ENCODE results near the gene SGCB.

Gene SGCB

DNA sequence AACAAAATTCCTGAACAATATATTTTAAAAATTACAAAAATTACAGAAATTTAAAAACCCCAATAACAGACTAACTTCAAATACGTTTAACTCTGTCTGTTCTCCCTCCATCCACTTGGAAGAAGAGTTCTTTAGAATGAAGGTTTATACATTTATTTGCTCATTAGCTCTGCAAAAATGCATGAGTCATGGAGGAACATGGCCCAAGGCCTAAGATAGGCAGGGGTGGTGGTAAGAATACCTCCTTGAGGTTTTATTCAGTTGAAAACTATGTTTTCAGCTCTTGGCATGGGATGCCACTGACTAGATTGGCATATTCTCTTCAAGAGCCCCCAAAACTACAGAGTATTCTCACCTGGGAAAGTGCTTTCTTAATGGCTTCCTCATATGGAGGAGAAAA is 9.1 kb downstream of the SGCB start:
- no peak for FAIRE-seq

DNA sequence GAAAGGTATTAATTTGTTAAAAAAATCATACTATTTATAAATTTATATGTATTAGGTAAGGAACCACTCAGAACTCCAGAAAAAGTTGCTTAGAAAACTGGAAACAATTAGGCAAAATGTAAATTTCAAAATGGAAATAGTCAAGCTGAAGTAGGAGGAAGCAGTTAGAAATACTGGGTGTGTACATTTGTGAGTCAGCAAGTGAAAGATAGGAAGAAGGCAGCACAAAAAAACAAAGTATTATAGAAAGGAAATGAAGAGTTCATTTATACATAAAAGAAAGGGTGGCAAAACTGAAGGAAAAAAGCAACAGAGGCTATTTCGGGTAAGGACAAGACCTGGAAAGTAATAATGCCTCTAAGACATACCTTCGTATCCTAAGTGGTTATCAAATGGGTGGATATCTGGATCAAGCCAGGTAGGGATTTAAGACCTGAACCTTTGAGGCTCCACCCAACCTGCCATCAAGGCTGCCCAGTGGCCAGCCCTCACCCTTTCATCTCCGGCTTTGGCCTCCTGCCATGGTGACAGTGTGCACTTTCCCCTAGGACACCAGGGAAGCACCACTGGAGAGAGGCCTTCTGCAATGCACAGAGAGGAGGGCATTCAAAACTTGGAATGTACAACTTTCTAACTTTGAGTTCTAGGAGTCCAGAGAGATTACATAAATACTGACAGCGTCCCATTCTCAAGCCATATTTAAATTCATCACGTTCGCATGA is 18.0 kb downstream of the SGCB start, which contains the start of gene LRRC66:
LRRC66 (minus strand) TSS at position 428 of the 722 bp plus-strand sequence. CDS start 2,750 bp downstream, outside the sequence.
- no peak for DNase-seq (ENCODE audit: insufficient read length, low spot score)
- no peak for FAIRE-seq

More for the DNA sequence above, 9.1 kb downstream of the SGCB start:
- no peak for DNase-seq (ENCODE audit: insufficient read length, low spot score)

DNA sequence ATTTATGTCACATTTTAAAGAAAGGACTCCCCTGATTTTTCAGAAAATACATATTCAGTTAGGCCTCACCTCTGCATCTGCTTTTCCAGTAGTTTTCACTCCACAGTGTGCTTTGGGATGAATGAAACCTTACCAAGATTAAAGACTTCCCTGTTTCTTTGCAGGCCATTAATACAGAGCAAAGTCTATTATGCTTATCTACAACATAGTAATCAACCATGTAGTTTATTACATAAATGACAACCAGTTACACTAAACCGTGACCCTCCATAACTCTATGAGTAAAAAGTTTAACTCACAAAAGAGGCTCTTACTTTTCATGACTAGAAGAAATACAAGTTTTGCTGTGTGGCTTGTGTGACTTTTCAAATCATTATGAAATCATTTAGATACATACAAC is 20.3 kb downstream of the SGCB start:
- DNase-seq (ENCODE audit: insufficient read length, low spot score) (no peak), FAIRE-seq (no peak)

DNA sequence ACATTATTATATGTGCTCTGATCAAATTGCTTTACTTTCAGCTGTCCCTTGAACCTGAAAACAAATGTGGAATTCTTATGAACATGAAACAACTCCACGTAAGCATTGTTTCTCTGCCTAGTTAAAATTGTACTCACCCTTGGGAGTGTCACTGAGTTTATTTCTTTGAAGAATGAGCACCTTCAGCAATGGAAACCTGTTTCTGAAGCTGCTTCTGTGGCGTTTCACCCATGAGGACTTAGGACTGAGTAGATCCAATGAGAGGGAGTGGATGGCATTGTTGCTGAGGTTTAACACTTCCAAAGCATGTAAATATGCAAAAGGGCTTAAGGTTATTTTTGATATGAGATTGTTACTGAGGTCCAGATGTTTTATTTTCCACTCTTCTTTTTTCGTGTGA is 21.1 kb downstream of the SGCB start:
- FAIRE-seq (no peak), DNase-seq (ENCODE audit: insufficient read length, low spot score) (no peak)

DNA sequence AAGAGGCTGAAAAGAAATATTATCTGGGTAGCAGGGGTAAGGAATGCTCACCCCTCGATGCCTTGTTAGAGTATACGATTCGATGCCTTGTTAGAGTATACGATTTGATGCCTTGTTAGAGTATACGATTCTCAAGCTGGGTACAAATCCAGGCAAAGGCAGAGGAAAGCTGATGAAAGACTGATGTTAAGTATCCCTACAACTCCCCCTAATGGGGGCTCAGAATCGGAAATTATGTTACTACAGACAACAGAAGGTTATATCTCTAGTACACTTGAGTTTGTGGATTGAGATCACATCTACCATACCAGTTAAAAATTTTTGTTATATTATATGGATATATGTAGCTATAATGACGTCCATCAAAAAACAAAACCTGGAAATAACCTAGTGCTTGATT is 22.7 kb downstream of the SGCB start:
- no peak for DNase-seq (ENCODE audit: insufficient read length, low spot score)

DNA sequence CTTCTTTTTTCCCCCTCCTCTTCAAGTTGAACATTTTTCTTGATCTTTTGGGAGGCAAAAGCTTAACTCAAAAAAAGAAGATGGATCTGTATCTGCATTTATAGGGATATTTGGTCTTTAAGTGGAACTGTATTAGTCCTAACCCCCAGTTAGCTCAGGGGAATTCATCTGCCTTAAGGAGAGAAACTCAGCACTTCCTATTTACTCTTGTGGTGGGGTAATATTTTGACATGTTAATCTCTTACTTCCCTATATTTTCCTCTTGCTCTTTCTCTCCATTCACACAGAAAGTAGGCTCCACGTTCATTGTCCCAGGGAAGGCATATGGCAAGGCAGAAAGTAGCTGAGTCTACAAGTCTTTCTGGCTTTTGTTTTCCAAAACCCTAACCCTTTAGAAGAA is 23.2 kb downstream of the SGCB start:
- DNase-seq (ENCODE audit: insufficient read length, low spot score) (no peak), FAIRE-seq (no peak)

More for the DNA sequence above, 22.7 kb downstream of the SGCB start:
- FAIRE-seq: no peak

DNA sequence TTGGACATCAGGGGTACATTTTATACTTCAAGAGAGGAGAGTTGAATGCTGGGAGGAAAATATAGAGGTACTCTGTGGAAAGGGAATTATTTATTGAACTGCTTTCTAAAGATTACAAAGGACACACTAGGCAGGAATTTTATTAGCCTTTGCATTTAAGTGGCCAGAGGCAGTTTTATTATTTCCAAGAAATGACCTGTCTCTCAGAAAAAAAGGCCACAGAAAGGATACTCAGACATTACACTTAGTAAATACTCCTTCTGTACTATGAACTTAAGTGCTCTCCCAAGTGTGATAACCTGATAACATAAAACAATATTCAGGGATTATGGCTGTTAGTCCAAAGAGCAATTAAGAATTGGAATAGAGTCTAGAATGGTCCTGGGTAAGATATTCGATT is 25.4 kb downstream of the SGCB start:
- DNase-seq (ENCODE audit: insufficient read length, low spot score) (no peak), FAIRE-seq (no peak)

DNA sequence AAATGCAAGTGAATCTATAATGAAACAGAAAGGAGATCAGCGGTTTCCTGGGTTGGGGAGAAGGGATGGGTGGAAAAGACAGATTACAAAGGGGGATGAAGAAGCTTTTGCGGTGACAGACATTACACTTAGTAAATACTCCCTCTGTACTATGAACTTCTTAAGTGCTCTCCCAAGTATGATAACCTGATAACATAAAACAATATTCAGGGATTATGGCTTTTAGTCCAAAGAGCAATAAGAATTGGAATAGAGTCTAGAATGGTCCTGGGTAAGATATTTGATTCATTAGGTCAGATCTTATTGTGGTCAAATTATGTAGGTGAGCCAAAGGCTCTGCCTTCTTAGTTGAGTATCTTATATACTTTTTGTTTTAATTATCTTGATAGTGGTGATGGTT is 27.1 kb downstream of the SGCB start:
- DNase-seq (ENCODE audit: insufficient read length, low spot score): no peak
- no peak for FAIRE-seq

DNA sequence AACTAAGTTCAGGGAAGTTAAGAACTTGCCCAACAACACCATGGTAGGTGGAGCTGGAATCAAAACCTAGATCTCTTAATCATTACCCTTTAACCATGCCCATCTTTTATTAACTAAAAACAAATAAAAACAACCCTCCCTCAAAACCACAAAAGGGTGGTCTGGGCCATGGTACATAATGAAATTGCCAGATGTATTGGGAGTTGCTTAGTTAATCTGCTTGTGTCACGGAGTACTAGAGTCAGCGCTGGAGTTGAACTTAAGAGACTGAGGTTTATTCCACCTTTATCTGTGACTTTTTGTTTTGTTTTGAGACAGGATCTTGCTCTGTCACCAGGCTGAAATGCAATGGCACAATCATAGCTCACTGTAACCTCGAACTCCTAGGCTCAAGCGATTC is 31.2 kb downstream of the SGCB start:
- no peak for FAIRE-seq
- no peak for DNase-seq (ENCODE audit: insufficient read length, low spot score)

DNA sequence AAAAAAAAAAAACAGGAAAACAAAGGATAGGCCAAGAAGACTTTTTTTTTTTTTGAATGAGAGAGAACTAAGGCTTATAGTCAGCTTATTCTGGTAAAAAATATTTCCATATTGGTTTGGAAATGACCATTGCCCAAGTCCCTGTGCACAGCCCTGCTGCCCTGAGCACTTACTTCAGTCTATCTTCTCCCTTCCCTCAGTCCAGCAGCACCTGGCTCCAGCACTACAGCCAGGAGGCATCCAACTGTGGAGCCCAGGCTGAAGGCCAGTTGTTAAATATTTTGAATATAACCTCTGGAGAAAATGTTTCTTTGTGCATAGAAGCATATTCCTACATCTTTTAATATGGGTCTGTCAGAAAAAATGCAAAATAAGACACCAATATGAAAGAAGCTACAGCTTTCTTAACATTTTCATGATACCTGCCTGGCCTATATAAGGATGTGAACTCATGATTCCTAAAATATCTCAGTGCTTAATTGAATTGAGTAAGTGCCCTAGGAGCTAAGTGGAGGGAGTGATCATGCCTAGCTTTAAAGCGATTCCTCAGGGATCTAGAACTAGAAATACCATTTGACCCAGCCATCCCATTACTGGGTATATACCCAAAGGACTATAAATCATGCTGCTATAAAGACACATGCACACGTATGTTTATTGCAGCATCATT is 32.4 kb downstream of the SGCB start:
- FAIRE-seq (no peak), DNase-seq (ENCODE audit: insufficient read length, low spot score) (no peak)

DNA sequence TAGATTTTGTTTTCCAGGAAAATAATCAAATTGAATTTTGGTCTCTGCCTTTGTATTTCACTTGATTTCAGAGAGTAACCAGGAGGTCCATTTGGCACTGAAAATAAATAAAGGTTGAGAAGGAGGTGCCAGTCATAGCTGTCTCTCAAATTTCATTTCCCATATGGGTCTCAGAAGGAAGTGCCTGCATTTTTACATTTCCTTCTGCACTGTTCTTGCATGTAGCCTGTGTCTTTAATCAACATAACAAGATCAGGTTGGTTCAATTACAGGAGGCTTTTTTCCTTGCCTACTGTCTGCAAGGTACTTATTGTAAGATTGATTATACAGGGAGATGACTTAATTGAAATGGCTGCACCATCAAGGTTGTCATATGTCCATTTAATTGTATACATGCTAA is 33.7 kb downstream of the SGCB start:
- DNase-seq (ENCODE audit: insufficient read length, low spot score) (no peak), FAIRE-seq (no peak)

DNA sequence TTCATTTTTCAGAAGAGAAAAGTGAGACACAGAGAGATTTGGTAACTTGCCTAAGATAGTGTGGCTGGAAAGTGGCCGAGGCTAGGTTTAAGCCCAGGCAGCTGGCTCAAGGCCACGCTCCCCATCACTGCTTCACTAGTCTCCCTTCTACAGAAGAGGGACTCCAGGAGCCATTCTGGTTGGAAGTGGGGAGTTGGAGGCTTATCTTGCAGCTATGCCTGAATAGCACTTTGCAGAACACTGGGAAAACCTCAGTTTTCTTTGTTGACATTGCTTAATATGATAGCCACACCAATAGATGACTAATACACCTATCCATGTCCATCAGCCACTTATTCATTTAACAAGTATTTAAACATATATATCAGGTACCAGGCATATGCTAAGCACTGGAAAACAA is 36.5 kb downstream of the SGCB start:
- DNase-seq (ENCODE audit: insufficient read length, low spot score) (no peak), FAIRE-seq (no peak)

DNA sequence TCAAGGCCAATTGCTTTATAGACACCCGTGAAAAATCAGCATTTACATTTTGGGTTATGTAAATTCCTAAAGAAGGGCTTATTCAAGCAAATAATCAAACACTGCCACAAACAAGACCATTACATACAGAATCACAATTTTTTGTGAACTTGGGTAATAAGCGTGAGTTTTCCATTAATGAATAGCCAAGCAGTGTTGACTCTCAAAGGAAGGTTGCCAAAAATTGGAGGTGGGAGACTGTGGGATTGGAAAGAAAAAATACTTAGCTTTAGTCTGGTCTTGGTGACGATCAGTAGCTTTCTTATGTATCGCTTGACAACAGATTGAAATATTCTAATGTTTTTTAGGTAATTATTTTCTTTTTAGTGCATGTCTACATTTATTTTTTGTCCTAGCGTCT is 38.8 kb downstream of the SGCB start:
- FAIRE-seq: no peak
- no peak for DNase-seq (ENCODE audit: insufficient read length, low spot score)

DNA sequence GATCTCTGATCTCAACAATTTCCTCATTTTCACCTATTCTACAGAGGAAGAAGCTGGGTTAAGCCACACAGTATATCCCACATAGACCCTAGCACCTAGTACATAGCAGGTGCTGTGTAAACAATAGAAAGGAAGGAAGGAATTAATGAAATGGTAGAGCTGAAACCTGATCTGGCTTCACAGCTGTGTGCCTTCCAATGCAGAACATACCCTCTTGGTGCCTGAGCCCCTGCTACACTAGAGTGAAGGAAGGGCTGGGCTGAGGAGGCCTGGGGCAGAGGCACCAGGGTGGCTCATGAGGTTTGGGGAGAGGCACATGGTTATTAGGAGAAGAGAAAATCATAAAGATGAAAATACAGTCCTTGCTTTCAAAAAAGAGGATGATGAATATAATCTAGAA is 39.3 kb downstream of the SGCB start:
- DNase-seq (ENCODE audit: insufficient read length, low spot score) (no peak), FAIRE-seq (no peak)

DNA sequence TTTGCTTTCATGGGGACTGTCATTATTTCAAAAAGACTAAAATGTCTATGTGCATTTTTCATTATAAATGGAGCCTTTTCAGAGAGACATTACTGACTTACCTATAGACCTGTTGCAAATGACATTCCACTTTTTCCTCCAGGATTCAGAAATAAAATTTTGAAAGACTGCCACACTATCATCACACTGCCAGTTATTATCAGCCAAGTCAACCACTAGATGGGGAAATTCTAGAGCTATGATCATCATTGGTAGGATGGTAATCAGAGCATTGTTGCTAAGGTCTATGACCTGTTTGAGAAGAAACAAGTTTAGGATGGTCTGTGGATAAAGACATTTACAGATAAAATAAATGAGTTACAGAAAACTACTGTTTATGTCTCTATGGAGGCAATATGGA is 40.5 kb downstream of the SGCB start:
- no peak for FAIRE-seq
- DNase-seq (ENCODE audit: insufficient read length, low spot score): no peak

DNA sequence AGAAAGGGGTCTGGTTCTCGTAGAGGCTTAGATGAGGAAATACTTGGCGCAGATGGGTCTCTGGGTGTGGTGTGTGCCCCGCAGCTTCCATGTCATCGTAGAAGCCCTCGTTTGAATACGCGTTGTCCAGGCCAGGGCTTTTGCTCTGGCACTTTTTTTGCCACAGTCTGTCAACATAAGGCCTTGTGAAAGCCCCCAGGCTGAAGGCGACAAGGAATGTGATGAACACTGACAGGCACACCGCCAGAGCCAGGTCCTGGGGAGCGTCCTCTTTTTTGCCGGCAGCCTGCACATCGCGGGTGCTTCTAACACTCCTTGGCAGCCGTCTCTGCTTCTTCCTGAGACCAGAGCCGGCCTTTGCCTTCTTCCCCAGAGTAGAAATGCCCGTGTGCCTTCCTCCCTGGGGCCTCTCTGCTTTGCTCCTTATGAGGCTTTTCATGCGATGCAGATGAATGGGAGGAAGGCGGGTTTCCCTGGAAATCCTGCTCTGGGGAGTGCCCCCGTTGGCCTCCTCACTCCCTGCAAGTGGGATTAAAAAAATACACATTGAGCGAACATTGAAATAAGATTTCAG is 42.4 kb downstream of the SGCB start:
- no peak for DNase-seq (ENCODE audit: insufficient read length, low spot score)
- no peak for FAIRE-seq

Data from GM19239 (cell line).